ENCODE results near the gene LHX6. TPM values are rescaled to one million over a fixed set of nuclear protein-coding genes. Genes with fewer than 3 reads are reported as not detected.

Gene LHX6
- total and polyA plus RNA-seq, 2 of the 13 experiments (the other 11 are each of a cell fraction or from before 2014, with no cell fraction given), result 1.1 to 1.3 TPM

DNA sequence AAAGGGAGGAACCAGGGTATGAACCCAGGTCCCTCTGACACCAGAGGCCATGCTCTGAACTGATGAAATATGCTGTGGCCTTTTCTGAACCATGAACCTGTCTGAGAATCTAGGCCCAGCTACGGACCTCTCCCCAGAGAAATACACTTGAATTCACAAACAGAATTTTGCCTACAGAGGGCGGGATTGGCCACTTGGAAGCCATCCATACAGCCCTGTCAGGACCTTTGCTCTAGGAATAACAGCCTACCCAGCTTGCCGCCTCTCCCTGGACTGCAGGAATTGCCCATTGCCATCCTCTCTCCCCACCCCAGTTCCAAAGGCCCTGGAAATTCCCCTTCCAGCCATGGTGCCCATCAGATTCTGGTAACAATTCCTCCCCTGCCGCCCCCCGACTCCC, 42.5 kb downstream of the LHX6 start (continued):
- no peak for TF ChIP-seq ZBTB14 (CRISPR knock-in tag; IDR thresholded peaks at IDR 0.05)

DNA sequence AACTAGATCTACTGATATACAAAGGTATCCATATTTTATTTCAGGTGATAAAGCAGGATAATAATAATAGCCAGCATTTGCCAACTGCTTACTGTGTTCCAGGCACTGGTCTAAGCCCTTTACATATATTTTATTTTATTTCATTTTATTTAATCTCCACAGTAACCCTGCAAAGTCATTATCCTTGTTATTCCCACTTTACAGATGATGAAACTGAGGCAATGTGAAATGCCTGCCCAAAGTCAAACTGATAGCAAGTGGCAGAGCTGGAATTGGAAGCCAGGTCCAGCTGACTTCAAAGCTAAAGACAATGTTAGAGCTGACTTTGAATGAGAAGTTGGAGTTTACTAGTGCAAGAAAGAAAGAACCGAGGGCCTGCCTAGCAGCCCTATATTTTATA, 44.2 kb downstream of the LHX6 start:
- no TSS peak for BruUV-seq (replicated peaks)
- Histone ChIP-seq H3K27ac (ENCODE audit: extremely low read length, insufficient read depth, low read length) (no peak overlapping the region), H2AFZ (ENCODE audit: low read length) (no peak overlapping the region), H3K36me3 (replicated peaks in 1 of 2; ENCODE audit: control insufficient read depth in 1 of 2, insufficient read depth in 2 of 2, low read length in 2 of 2) (no peaks in the 10 kb centered on the region), H4K20me1 (ENCODE audit: insufficient read depth, low read length) (no peaks in the 10 kb centered on the region), H3K79me2 (ENCODE audit: insufficient read depth, low read length) (no peaks in the 10 kb centered on the region), H3K4me3 (replicated peaks in 1 of 3; ENCODE audit: insufficient read depth in 1 of 3, low read depth in 2 of 3, low read length in 3 of 3) (no peak overlapping the region), H3K9ac (ENCODE audit: insufficient read depth, low read depth, low read length) (no peak overlapping the region), H3K27me3 (ENCODE audit: control insufficient read depth in 1 of 2, insufficient read depth in 2 of 2, low read length in 2 of 2) (no peaks in the 10 kb centered on the region), H3K4me2 (ENCODE audit: low read depth, low read length) (no peak overlapping the region), H3K4me1 (ENCODE audit: insufficient read depth, low read length) (peaks cover 58% of the 10 kb centered on the region), H3K9me3 (ENCODE audit: low read length) (no peaks in the 10 kb centered on the region)
- intact Hi-C loops (cut with micrococcal nuclease; ENCODE audit: unreplicated experiment), result no loop called here
- FAIRE-seq, result no peak
- ATAC-seq, result no peak
- no peak for DNase-seq (ENCODE audit: low spot score)
- TF ChIP-seq GLMP (CRISPR knock-in tag; IDR thresholded peaks at IDR 0.05; ENCODE audit: borderline replicate concordance) (no peak), ZBTB43 (CRISPR knock-in tag; conservative IDR thresholded peaks at IDR 0.05) (no peak), ZNF629 (CRISPR knock-in tag; conservative IDR thresholded peaks at IDR 0.05) (0 out of 2 replicates have a peak, but pooled peaks have one; percentile 30), HOXA3 (CRISPR knock-in tag; IDR thresholded peaks at IDR 0.05) (no peak)
- POLR2A ChIA-PET, result interaction anchor here (1.9 kb wide), 1 partner anchor 29 kb away, joined by 4 read pairs; no protein-coding TSS in a partner anchor
- in situ Hi-C loops (cut with HindIII; ENCODE audit: extremely low pct_ligation_motif_present, low pct_unique_long_range_greater_than_20kb), result no loop called here
- 22% methylated on average over 1 of the region's 1 CpG for WGBS (ENCODE audit: low lambda C conversion rate)
- CTCF ChIA-PET (ENCODE audit: low intra/inter-chr PET ratio, low total read pairs), result no interaction called here

Data from HepG2 (cell line).